ENCODE data around the gene LRRC25. TPM values are rescaled to one million over a fixed set of nuclear protein-coding genes. Genes with fewer than 3 reads are reported as not detected.

LRRC25 gene
- total RNA-seq, 4 donors from 2014 or later = 0.34 to 4.2 (median 2.3) TPM

DNA sequence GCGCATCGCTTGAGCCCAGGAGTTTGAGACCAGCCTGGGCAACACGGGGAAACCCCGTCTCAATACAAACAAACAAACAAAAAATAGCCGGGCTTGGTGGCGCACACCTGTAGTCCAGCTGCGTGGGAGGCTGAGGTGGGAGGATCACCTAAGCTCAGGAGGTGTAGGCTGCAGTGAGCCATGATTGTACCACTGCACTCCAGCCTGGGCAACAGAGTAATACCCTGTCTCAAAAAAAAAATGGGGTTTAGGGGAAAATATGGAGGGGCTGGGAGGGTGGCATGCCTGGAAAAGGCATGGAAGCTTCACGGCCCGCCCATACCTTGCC lies 42.5 kb upstream of the LRRC25 start:
- intact Hi-C loops (cut with DNase I; ENCODE audit: low total_unique reads) (no loop called here), in situ Hi-C loops (cut with MboI; ENCODE audit: low sequenced_read_pairs in 4 of 4) (no loop called here)
- Histone ChIP-seq H3K27me3 (peaks cover 9 to 19% (median 13%) of the 10 kb centered on the region in 3 donors), H3K4me1 (peaks cover 7 to 14% of the 10 kb centered on the region in 2 donors), H3K36me3 (peaks cover 0 to 21% of the 10 kb centered on the region in 2 donors), H3K4me3 (no peak overlapping the region), H3K27ac (peak overlapping the region in 1 of 4 donors; percentile 79), H3K9me3 (no peaks in the 10 kb centered on the region)
- TF ChIP-seq, protein P1, sequence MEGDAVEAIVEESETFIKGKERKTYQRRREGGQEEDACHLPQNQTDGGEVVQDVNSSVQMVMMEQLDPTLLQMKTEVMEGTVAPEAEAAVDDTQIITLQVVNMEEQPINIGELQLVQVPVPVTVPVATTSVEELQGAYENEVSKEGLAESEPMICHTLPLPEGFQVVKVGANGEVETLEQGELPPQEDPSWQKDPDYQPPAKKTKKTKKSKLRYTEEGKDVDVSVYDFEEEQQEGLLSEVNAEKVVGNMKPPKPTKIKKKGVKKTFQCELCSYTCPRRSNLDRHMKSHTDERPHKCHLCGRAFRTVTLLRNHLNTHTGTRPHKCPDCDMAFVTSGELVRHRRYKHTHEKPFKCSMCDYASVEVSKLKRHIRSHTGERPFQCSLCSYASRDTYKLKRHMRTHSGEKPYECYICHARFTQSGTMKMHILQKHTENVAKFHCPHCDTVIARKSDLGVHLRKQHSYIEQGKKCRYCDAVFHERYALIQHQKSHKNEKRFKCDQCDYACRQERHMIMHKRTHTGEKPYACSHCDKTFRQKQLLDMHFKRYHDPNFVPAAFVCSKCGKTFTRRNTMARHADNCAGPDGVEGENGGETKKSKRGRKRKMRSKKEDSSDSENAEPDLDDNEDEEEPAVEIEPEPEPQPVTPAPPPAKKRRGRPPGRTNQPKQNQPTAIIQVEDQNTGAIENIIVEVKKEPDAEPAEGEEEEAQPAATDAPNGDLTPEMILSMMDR (IDR thresholded peaks at IDR 0.05 in 4 of 5, conservative IDR thresholded peaks at IDR 0.05 in 1 of 5) = no peak
- no peak for TF ChIP-seq POLR2A (IDR thresholded peaks at IDR 0.05)
- ATAC-seq = no peak
- DNase-seq = no peak

DNA sequence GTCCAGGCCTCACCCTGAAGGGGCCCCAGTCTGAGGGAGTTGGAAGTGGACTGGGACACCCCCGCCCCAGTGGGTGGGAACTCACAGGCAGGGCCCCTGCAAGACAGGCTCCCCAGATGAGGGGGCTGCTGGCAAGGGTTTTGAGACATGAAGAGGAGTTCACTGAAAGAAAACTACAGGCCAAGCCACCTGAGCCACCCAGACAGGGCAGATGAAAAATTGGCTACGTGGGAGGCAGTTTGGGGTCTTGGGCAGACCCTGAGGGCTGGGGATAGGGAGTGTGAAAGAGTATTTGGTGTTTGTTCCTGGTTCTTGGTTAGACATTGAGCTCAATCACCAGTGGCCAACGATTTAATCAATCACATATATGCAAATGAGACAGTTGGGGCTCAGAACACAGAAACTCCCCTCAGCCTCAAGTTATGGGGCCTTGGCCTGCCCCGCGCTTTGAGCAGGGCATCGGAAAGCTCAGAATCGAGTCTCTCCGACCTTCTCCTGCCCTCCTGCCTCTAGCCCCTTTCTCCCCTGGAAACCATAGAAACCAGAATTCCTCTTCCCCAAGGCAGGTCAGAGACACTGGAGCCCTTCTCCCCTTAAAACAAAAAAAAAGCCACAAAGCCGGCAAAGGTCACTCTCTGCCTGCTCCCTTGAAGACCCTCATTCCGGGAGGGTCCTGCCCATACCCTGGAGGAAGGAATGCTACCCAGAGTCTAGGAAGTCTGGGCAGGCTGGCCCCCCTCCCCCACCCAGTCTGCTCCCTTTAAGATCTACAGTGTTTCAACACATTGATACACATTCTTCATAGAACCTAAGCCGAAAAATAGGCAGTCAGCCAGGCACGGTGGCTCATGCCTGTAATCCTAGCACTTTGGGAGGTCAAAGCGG lies 41.8 kb upstream of the LRRC25 start:
- DNase-seq (no peak), ATAC-seq (no peak)
- Histone ChIP-seq H3K27ac (peak overlapping the region; percentile 7 to 79 (median 70)), H3K4me1 (peaks cover 7 to 14% of the 10 kb centered on the region in 2 donors), H3K9me3 (no peaks in the 10 kb centered on the region), H3K36me3 (peaks cover 0 to 15% of the 10 kb centered on the region in 2 donors), H3K27me3 (peaks cover 9 to 19% (median 13%) of the 10 kb centered on the region in 3 donors), H3K4me3 (no peak overlapping the region)
- intact Hi-C loops (cut with DNase I; ENCODE audit: low total_unique reads) (no loop called here), in situ Hi-C loops (cut with MboI; ENCODE audit: low sequenced_read_pairs in 4 of 4) (no loop called here)
- no peak for TF ChIP-seq POLR2A (IDR thresholded peaks at IDR 0.05)
- TF ChIP-seq, protein P1 (IDR thresholded peaks at IDR 0.05 in 4 of 5, conservative IDR thresholded peaks at IDR 0.05 in 1 of 5) = no peak

DNA sequence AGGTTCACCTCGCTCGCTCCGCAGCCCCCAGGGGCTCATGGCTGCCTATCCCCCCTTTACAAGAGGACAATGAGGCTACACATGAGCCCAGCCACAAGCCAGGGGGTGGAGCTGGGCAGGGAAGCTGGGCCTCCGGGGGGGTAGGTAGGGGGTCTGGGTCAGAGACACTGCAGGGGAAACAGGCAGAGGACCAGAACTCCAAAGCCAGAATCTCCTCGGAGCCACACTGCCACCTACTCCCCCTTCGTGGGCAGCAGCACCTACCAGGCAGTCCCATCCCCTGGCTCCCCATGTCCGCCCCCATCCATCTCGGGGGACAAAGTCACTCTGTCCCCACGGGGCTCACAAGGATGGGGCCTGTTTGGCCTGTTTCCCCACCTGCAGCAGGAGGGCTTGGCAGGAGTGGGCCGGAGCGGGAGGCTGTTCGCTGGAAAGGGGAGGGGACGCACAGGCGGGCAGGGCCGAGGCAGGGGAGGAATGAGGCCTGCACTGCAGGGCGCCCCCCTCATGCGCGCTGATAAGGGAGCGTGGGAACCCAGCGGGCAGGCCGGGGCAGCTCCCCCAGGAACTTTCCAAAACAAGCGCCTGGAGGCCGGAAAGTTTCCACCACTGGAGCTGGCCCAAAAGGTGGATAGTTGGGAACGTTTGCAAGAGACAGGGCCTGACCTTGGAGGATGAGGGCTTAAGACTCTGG lies 41.1 kb upstream of the LRRC25 start:
- TF ChIP-seq, protein P1 (IDR thresholded peaks at IDR 0.05 in 4 of 5, conservative IDR thresholded peaks at IDR 0.05 in 1 of 5) = no peak
- no peak for TF ChIP-seq POLR2A (IDR thresholded peaks at IDR 0.05)
- H3K36me3 ChIP-seq = peaks cover 0 to 7% of the 10 kb centered on the region in 2 donors
- no peak for DNase-seq
- H3K4me3 ChIP-seq = peak overlapping the region; percentile 50 to 63 (median 58)
- peak in 1 of 2 donors; percentile 7 for ATAC-seq
- in situ Hi-C loops (cut with MboI; ENCODE audit: low sequenced_read_pairs in 4 of 4) = no loop called here
- no peaks in the 10 kb centered on the region for H3K9me3 ChIP-seq
- intact Hi-C loops (cut with DNase I; ENCODE audit: low total_unique reads) = no loop called here
- H3K27ac ChIP-seq = peak overlapping the region; percentile 53 to 79 (median 70)
- H3K27me3 ChIP-seq = peaks cover 13 to 19% (median 13%) of the 10 kb centered on the region in 3 donors
- peaks cover 7 to 14% of the 10 kb centered on the region in 2 donors for H3K4me1 ChIP-seq

DNA sequence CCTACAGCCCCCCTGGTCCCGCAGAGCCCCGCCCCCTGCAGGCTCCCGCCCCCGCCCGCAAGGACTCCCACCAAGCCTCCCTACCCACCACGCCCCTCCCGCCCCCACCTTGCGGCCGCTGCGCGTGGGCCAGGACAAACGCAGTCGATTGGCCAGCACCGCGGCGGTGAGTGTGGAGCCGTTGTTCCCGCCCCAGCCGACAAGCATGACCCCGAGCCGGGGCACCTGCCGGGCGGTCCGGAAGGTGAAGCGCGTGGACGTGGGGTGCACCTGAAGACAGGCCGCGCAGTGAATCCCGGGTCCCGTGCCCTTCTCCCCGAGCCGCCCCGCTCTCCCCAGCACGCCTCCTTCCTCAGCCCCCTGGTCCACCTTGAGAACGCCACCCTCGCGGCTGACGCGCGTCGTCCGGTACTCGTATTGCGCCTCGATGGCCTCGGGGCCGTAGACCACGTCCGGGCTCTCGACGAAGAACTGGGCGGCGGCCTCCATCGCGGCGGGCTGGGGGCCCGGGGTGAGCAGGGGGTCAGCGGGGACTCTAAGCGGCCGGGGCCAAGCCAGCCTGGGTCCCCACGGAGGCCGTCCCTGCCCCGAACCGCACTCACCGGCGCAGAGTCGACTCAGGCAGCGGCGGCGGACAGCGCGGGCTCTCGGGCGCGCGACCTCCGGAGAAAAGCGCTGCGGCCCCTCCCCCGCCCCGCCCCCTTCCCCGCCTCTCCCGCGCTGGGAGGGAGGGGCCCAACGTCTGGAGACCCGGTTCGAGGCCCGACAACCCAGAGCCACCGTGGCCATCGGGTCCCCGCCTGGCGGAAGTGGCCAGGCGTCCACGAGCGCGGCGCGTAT lies 40.3 kb upstream of the LRRC25 start, which contains the start of gene ISYNA1:
ISYNA1 (minus strand) TSS at position 643 of the 840 bp plus-strand sequence; CDS start at position 489, 154 bp downstream.
- peaks cover 7 to 19% of the 10 kb centered on the region in 2 donors for H3K4me1 ChIP-seq
- TF ChIP-seq, protein P1 (IDR thresholded peaks at IDR 0.05 in 4 of 5, conservative IDR thresholded peaks at IDR 0.05 in 1 of 5) = peak in 1 of 5 experiments; percentile 6
- TF ChIP-seq POLR2A (IDR thresholded peaks at IDR 0.05) = peak in 1 of 2 donors; percentile 28

More for the DNA sequence above, 40.3 kb upstream of the LRRC25 start, which contains the start of gene ISYNA1:
- H3K4me3 ChIP-seq = peak within 1 kb of the TSS; percentile 50 to 63 (median 58)
- peaks cover 0 to 3% of the 10 kb centered on the region in 2 donors for H3K36me3 ChIP-seq
- H3K9me3 ChIP-seq = no peaks in the 10 kb centered on the region
- peak within 1 kb of the TSS; percentile 53 to 79 (median 70) for H3K27ac ChIP-seq
- ATAC-seq = peak in 1 of 2 donors; percentile 12
- peaks cover 13 to 19% (median 19%) of the 10 kb centered on the region in 3 donors for H3K27me3 ChIP-seq
- intact Hi-C loops (cut with DNase I; ENCODE audit: low total_unique reads) (no loop called here), in situ Hi-C loops (cut with MboI; ENCODE audit: low sequenced_read_pairs in 4 of 4) (no loop called here)
- no peak for DNase-seq
